Sigmoid colon (tissue), 4 donors: ENCODE data around the gene MTUS2.

Source experiments
- CTCF ChIP-seq, 4 experiments: fragments of 450-650 bp in 3 of 4; fragments of 200-600 bp in 1 of 4; IDR thresholded peaks; one replicate each; pipeline ENCODE4 v1.5.1; 2016 to 2019; ENCODE audit warnings: antibody characterized with exemption in 4 of 4, mild to moderate bottlenecking in 3 of 4, moderate library complexity in 2 of 4
- POLR2AphosphoS5 ChIP-seq, 4 donors: sonication (generic); formaldehyde crosslinking; IDR thresholded peaks; one replicate each; pipeline ENCODE4 v1.6.1; 2017; ENCODE audit warnings: antibody characterized with exemption in 4 of 4

- no peak for TF ChIP-seq CTCF (IDR thresholded peaks at IDR 0.05)
- no peak for TF ChIP-seq POLR2AphosphoS5 (IDR thresholded peaks at IDR 0.05)
Measured at GRCh38 chr13:29210676-29211075, 390.5 kb downstream of the MTUS2 start.
